GM21390 (cell line): Measurements from ENCODE around the gene CHL1.

Source experiments
- ATAC-seq: cut with Tn5 transposase; IDR thresholded peaks from one replicate; pipeline ENCODE4 v1.9.1; 2021; ENCODE audit not compliant: unreplicated experiment

CHL1 gene

GRCh38 chr3:217948-218347, 21.4 kb downstream of the CHL1 start:
- no peak for ATAC-seq

DNA sequence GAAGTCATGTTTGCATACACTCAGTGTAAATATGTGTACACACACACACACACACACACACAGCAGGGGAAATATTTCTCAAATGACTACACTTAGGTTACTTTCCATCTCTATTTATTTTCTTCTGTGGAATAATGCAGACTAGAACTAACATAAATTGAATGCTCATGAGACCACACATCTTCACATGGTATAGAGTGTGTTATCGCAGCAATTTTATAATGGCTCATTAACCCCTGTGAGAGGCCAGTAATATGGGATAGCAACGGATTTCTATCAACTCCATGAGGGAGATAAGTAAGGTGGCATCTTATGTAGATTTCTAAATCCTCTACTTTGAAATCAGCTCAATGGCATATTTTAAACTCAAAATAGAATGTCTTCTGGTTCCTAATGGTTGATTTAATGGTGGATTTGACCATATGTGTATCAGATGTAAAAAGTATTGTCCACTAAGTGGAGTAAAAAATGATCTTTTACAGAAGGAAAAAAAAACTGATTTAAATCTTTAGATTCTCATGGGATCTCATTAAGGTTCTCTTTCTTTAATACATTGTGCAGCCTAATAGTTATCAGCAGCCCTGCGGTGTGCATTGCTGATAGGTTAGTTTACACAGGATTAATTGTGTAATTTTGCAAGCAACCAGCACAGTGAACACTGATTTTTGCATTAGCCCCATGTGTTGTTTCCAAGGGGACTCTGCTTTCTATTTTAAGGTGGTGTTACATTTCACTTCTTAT, 32.0 kb downstream of the CHL1 start:
- no peak for ATAC-seq

DNA sequence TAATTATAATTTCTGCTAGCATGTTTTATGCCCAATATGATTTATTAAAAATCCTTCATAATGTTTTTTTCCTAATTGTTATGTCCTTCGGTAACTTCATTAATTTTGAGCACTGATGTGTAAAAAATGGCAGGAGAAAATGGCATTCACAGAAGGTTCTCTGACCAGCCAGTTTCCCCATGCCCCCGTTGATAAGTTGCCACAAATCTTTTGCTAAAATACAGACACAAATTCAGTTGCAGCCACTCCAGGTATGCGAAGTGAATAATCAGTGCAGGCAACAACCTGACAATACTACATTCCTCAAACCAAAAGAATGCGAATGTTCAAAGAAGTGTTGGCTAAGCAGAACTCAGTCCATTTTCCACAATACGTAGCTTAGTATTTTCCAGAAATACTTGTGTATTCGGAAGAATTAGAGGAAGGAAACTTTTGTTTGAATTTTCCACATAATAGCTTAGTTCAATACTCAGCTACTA, 32.7 kb downstream of the CHL1 start:
- no peak for ATAC-seq

- no peak for ATAC-seq
These were observed 40.3 kb downstream of the CHL1 start for GRCh38 chr3:236881-237280.

DNA sequence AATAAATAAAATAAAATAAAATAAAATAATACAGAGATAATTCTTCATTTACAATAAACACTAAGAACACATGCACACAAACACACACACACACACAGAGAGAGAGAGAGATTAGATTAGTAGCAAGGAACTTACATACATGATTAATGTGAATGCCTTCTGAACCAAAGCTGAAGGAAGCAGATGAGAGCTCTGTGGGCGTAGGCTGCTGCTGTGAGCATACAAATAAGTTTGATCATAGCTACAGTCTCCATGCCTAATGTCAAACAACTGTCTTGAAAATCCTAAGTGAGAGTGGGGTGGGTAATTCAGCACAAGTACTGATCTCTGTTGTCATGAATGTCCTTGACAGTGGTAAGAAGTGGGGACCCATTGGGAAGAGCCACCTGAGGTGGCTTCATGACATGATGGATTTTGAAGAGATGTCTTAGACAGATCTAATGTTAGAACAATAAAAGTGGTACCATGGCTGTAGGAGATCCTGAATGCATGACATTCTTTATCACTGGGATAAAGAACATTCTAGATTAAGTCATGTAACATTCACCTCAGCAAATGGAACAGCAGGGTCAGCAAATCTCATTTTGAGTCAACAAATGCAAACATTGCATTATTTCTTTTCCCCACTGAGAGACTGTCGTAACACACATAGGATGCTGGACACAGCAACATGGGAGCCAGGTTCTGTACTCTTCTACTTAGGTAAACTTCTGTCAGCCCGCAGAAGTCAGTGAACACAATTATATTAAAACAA, 46.2 kb downstream of the CHL1 start:
- ATAC-seq: no peak

DNA sequence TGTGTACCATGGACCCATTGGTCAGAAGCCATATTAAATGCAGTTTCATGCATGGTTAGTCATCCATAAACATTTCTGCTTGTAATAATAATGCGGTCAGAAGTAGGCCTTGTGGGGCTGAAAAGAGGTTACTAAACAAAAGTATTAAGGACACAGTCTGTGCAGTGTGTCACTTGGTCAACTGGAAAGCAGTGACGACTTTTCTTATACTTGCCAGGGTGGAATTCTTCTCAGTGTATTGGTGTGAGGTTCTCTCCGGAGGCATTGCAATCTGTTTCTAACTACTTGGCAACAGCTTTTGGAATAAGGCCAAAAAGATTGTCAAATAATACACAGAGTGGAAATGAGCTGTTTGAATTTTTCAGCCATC, 46.8 kb downstream of the CHL1 start:
- ATAC-seq: no peak

- ATAC-seq: no peak
These were observed 47.5 kb downstream of the CHL1 start for GRCh38 chr3:244041-244440.

GRCh38 chr3:247916-248315, 51.4 kb downstream of the CHL1 start:
- no peak for ATAC-seq

DNA sequence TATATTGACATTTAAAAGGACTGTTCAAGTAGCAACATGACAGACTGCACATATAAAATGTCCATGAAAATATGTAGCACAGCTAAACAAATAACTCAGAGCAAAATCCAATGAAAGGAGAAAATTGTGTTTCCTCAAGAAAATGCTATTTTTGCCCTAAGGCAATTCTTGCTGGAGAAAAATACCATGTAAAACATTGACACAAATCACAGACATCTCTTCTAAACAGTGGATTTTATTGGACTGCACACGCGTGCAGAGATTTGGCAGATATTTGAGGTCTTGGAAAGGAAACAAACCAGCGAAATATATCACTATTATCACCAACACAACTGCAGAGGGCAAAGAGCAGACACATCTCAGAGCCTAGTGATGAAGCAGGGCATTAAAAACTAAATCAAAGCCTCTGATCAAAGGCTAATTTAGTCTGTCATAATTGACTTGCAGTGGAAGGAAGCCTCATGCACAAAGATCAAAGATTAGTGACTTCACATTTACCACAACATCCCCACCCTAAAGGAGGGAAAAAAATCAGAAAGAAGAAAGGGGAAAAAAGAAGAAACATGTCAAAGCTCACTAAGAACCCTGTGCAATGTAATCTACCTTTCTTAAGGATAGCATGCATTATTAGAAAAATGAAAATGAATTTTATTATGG, 52.4 kb downstream of the CHL1 start:
- no peak for ATAC-seq

DNA sequence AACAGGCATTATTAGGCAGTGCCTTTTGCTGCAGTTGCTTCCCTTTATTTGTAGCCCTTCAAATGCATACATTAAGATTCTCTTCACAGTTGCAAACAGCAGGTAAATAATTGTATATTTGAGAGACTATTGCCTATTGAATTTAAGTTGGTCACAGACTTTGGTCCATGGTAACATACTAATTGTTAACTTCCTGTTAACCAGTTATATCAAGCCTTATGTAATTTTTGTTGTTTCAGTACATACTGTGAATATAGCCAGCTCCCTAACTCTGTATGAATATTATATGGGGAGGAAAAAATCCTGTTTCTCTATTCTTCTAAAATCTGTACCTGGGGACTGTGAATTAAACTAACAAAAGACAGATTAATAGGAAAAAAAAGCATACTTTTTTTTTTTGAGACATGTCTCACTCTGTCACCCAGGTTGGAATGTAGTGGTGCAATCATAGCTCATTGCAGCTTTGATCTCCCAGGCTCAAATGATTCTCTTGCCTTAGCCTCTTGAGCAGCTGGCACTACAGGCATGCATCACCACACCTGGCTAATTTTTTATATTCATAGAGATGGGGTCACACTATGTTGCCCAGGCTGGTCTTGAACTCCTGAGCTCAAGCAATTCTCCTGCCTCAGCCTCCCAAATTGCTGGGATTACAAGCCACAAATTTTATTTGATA, 53.2 kb downstream of the CHL1 start:
- no peak for ATAC-seq

GRCh38 chr3:256501-256900, 59.9 kb downstream of the CHL1 start:
- ATAC-seq: no peak

DNA sequence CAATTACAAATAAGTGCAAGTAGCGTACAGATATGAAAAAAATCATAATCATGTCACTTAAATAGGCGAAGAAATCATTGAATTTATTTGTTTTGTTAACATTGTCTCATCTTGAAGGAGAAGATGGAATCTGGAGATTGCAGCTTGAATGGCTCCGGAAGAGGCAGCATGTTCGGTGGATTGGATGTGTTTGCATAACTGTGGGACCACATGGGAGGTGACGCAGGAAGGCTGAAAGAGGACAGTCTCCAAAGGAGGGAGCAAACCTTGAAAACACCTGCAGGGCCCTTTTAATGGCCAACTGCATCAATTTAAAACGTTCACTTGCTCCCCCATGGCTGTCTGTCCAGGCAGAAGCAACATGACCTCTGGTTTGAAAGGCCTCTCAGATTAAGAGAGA, 61.3 kb downstream of the CHL1 start:
- ATAC-seq: no peak

- no peak for ATAC-seq
These were observed 64.3 kb downstream of the CHL1 start for GRCh38 chr3:260898-261297.

DNA sequence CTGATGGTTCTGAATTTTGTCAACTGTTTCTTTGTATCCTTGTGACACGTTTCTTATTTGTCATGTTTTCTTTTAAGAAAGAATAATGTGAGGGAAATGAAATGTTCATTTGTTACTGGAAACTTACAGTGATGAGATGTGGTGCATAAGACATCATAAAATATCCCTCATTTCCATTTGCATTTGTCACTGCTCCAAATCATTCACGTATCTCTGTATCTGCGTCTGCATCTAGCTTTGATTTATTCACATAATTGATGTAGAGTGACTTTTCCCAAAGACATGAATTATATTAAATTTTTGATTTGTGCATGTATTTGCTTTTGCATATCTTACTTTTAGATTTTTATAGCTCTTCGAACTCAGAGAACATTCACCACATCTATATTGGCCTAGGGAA, 66.8 kb downstream of the CHL1 start:
- ATAC-seq: no peak

GRCh38 chr3:264394-265156, 68.0 kb downstream of the CHL1 start:
- ATAC-seq: no peak

DNA sequence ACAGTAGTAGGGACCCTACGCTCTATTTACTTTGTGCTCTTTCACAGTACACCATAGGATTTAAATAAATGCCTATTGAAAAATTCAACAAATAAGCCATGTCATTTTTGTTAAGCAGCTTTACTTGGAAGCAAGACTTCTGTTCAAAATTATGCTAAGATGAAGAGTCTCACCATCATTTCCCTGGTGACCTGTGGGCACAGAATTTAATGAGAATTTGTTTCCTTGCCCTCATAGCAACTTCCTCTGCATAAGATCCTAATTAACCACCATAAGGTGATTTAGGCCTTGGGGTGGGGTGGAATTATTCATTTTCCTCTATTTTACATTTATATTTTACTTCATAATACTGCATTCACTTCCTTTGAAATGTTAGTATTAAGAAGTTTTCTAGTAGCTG, 70.5 kb downstream of the CHL1 start:
- ATAC-seq: no peak

GRCh38 chr3:270688-271087, 74.1 kb downstream of the CHL1 start:
- peak; percentile 40 for ATAC-seq

DNA sequence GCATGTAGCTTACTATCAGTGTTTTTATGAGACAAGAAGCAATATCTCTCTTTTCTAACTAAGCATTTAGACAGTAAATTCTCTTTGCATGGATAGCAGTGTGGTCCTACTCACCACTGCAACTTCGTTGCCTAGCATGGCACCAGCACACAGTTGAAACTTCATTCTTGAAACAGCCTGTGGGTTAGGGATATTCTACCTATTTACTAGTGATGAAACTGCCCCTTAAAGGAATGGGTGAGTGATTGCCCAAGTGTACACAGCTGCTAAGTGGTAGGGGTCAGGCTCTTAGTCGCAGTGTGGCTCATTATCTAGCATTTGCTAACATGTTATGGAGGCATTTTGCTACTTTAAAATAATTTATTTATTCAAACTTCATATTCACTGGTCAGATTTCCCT, 78.4 kb downstream of the CHL1 start:
- no peak for ATAC-seq

DNA sequence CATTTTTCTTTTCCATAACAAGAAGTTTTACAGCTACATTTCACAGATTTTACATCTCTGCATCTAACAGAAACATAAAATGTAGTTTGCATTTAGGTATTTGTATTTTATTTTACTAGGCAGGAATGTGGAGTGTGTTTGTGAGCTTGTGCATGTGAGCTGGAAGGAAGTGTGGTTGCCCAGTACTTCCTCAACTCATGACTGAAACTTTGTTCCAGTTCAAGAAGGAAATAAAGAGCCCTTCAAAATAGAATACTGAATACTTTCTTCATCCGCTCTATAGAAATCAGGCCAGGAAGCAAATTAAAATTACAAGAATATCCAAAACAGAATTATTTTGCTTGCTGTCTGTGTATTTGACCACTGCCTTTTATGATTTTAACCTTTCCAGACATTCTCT, 81.3 kb downstream of the CHL1 start:
- peak; percentile 19 for ATAC-seq

DNA sequence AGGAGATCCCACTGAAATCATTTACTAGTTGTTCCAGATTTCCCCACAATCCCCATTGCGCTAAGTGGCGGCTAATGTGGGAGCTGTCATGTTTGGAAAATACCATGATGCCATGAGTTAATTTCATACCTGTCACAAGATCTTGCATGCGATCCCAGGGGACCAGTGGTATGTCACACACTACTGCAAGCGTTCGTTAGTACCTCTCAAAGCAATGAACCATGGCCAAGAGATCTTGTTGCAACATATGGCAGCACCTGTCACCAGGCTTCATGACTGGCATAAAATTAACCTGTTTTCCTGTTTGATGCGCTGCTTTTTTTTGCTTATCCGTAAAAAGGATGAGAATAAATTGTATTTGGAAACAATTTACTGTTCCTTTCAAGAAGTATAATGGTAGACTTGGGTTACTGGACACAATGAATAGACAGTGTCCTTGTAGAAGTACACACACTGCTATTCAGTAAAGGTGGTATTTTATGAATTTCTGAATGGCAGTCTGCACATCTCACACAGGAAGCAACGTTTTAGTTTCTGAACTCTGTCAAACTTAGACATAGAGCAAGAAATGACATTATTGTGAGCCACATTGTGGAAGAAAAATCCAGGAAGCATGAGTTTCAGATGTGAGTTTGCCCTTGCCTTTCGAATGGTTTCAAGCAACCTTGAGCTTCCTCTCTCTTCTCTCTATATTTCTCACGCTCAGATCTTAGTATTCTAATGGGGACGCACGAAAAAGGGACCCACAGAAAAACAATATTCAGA, 81.9 kb downstream of the CHL1 start:
- peak; percentile 82 for ATAC-seq
